Activated T-cell treated with anti-CD3 and anti-CD28 coated beads, Interleukin-2, amount 50 U/mL, for 72 hours (primary cell): ENCODE data around the gene FBF1. TPM values are rescaled to one million over a fixed set of nuclear protein-coding genes. Genes with fewer than 3 reads are reported as not detected.
A peak's percentile ranks its signal among the peaks of the same experiment; 100 is the strongest.

Experiments
- ATAC-seq, 2 donors: fragments of 150-1000 bp; cut with Tn5 transposase; replicated peaks in 1 of 2; 2 replicates each; pipeline ENCODE4 v1.10.0; 2021; ENCODE audit warnings: moderate library complexity in 2 of 2, mild to moderate bottlenecking in 1 of 2
- DNase-seq, 2 donors: peaks; one replicate each; pipeline ENCODE4 v3.0.0; 2021 to 2022; ENCODE audit warnings: mixed read lengths in 1 of 2
- H3K27ac Mint-ChIP-seq: one replicate; pipeline ENCODE4 v1.8.0; 2022; ENCODE audit warnings: mild to moderate bottlenecking, moderate library complexity, mixed read lengths
- H3K27me3 Mint-ChIP-seq: one replicate; pipeline ENCODE4 v1.8.0; 2022; ENCODE audit warnings: low read depth, mixed read lengths
- H3K36me3 Mint-ChIP-seq, 2 donors: one replicate each; pipeline ENCODE4 v1.8.0; 2022; ENCODE audit warnings: mixed read lengths in 2 of 2, mild to moderate bottlenecking in 1 of 2; ENCODE audit not compliant: insufficient read depth in 2 of 2
- H3K4me1 Mint-ChIP-seq: one replicate; pipeline ENCODE4 v1.8.0; 2022; ENCODE audit warnings: low read depth, mixed read lengths
- H3K4me3 Mint-ChIP-seq, 2 donors: one replicate each; pipeline ENCODE4 v1.8.0; 2022; ENCODE audit warnings: mild to moderate bottlenecking in 2 of 2, mixed read lengths in 2 of 2, moderate library complexity in 2 of 2
- H3K9me3 Mint-ChIP-seq, 2 donors: one replicate each; pipeline ENCODE4 v1.8.0; 2022; ENCODE audit warnings: mixed read lengths in 2 of 2
- total RNA-seq, 2 donors: library from RNA; stranded (reverse); gene quantifications; one replicate each; pipeline ENCODE4 v1.2.3, GENCODE V29; 2022

FBF1 gene
- total RNA-seq, 2 donors from 2014 or later: 19.9 to 26.7 TPM

DNA sequence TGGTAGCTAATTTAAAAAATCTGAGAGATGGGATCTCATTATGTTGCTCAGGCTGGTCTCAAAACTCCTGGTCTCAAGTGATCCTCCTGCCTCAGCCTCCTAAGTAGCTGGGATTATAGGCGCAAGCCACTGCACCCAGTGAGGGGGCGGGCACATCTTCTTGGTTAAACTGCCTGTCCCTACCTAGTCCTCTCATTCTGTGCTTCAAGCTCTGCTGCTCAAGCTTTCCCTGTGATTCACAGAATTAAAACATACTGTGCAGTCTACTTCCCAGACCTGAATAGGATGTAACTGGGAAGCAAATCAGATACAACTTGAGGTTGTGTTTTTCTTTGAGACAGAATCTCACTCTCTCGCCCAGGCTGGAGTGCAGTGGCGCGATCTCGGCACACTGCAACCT is 38.4 kb downstream of the FBF1 start:
- DNase-seq (no peak), ATAC-seq (no peak)
- Mint-ChIP-seq H3K27ac (no peak overlapping the region), H3K9me3 (no peaks in the 10 kb centered on the region), H3K27me3 (no peaks in the 10 kb centered on the region), H3K4me1 (peaks cover 27% of the 10 kb centered on the region), H3K36me3 (peaks cover 4 to 8% of the 10 kb centered on the region in 2 donors), H3K4me3 (no peak overlapping the region)

DNA sequence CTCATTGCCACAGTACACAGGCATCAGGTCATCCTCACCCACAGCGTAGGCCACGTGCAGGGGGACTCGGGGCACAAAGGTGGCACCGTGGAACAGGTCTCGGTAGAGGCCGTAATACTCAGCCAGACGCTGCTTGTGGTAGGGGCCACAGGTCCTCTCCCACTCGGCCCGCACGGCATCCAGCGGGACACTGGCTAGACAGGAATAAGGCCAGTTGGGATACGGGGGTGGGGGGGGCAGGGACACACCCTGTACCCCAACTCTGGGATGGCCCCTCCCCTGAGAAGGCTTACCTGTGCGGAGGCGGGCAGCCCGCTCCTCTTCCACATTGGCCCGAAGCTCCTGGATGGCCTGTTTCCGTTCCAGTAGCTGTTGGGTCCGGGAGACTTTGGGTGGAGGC is 39.1 kb downstream of the FBF1 start:
- no peaks in the 10 kb centered on the region for H3K9me3 Mint-ChIP-seq
- DNase-seq: no peak
- no peaks in the 10 kb centered on the region for H3K27me3 Mint-ChIP-seq
- peaks cover 4 to 8% of the 10 kb centered on the region in 2 donors for H3K36me3 Mint-ChIP-seq
- H3K4me1 Mint-ChIP-seq: peaks cover 30% of the 10 kb centered on the region
- H3K4me3 Mint-ChIP-seq: no peak overlapping the region
- H3K27ac Mint-ChIP-seq: no peak overlapping the region
- no peak for ATAC-seq

DNA sequence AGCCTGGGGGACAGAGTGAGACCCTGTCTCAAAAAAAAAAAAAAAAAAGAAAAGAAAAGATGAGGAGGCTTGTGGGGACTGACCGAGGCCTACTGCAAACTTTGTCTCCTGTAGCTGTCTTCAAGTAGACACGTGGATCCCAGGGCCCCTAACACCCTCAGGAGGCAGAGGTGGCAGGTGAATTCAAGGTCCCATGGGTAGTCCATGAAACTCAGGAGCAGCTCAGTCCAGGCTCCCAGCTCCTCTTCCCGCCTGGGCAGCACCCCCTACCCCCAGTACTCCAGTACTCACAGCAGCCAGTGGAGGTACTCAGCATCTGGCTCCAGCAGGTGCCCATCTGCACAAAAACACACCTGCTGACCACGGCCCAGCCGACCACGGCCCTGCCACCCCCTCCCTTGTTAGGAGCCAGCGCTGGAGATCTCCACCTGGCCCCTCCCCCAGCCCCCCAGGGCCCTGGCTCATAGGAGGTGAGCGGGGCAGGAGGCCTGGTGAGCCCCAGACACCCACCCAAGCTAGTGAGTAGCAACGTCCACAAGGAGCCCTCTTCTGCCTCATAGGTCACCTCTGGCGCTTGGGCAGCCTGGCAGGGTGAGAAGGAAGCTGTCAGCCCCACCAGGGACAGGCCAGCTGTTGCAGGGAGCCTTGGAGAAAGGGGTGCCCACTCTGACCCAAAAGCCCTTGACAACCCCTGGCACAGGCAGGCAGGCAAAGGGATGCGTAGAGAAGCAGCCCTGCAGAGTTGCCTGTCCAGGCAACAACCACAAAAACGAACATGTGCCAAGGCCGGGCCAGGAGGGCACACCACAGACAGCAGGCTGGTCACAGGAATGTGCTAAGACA is 39.9 kb downstream of the FBF1 start:
- no peak for ATAC-seq
- H3K4me3 Mint-ChIP-seq: no peak overlapping the region
- no peak for DNase-seq
- H3K9me3 Mint-ChIP-seq: no peaks in the 10 kb centered on the region
- no peak overlapping the region for H3K27ac Mint-ChIP-seq
- peaks cover 4 to 8% of the 10 kb centered on the region in 2 donors for H3K36me3 Mint-ChIP-seq
- no peaks in the 10 kb centered on the region for H3K27me3 Mint-ChIP-seq
- H3K4me1 Mint-ChIP-seq: peaks cover 26% of the 10 kb centered on the region

DNA sequence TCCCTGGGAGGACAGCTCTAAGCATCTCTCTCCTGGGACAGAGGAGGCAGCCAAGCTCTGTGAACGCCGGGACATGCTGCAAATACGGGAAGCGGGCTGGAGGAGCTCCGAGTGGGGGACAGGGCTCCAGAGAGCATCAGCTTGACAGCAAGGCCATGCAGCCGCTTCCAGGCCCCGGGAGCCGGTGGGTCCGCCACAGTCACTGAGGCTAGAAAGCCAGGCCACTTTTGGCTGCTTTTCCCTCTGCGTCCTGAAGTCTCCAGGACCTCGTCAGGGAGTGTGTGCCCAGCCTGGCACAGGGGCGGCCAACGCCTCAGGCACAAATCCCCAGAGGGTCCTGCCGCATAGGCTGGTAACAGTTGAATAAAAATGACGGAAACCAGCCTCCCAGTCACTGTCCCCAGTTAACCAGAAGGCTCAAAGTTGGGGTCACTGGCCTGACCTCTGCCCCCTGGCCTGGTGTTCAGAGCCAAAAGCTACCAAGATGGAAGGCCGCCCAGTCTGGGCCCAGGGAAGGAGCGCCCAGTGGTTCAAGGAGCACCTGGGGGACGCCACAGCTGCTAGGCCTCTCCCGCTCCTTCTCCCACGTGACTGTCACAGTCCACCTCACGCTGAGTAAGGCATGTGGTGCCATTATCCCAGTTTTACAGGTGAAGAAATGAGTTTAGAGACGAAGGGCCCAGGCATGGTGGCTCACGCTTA is 40.9 kb downstream of the FBF1 start:
- Mint-ChIP-seq H3K27me3 (no peaks in the 10 kb centered on the region), H3K36me3 (peaks cover 4 to 8% of the 10 kb centered on the region in 2 donors), H3K9me3 (no peaks in the 10 kb centered on the region), H3K27ac (no peak overlapping the region), H3K4me1 (peaks cover 30% of the 10 kb centered on the region), H3K4me3 (no peak overlapping the region)
- ATAC-seq (no peak), DNase-seq (no peak)

DNA sequence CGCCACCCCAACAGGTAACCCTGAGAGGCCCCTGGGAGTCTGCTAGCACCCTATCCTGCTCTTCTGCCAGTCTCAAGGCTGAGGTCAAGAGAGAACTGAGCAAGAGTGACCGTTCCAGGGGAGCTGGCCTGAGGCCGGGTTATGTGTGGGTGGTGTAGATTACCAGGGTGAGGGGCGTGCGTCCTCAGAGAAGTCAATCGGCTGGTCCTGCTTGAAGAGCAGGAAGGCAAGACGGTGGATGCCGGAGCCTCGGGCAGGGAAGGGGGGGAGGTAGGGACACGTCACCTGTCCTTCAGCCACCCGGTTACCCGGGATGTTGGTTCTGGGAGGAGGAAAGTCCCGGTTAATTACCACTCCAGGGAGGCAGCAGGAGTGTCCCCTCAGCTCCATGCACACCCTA is 41.5 kb downstream of the FBF1 start:
- DNase-seq: no peak
- Mint-ChIP-seq H3K4me3 (no peak overlapping the region), H3K9me3 (no peaks in the 10 kb centered on the region), H3K27me3 (no peaks in the 10 kb centered on the region), H3K36me3 (peaks cover 4 to 8% of the 10 kb centered on the region in 2 donors), H3K27ac (no peak overlapping the region), H3K4me1 (peaks cover 34% of the 10 kb centered on the region)
- no peak for ATAC-seq

DNA sequence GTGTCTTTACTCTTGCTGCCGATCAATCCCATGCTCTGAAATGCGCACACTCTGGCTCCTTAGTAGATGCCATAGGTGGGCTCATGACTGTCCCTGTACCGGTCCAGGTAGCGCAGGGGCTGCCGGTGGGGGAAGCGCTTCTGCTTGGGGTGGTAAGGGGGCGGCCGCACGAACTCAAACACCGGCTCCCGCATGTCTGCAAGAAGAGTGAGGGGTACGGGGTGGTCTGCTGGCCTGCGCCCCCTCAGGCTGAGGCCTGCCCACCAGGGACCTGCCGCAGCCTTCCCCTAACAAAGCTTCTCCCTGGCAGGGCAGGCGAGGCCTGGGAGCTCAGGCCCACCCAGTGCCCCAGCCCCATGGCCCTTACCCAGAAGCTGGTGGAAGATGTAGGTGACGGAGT is 42.1 kb downstream of the FBF1 start:
- no peak for ATAC-seq
- Mint-ChIP-seq H3K27me3 (no peaks in the 10 kb centered on the region), H3K27ac (no peak overlapping the region), H3K9me3 (no peaks in the 10 kb centered on the region), H3K36me3 (peaks cover 2 to 8% of the 10 kb centered on the region in 2 donors), H3K4me1 (peaks cover 36% of the 10 kb centered on the region), H3K4me3 (no peak overlapping the region)
- DNase-seq: no peak

DNA sequence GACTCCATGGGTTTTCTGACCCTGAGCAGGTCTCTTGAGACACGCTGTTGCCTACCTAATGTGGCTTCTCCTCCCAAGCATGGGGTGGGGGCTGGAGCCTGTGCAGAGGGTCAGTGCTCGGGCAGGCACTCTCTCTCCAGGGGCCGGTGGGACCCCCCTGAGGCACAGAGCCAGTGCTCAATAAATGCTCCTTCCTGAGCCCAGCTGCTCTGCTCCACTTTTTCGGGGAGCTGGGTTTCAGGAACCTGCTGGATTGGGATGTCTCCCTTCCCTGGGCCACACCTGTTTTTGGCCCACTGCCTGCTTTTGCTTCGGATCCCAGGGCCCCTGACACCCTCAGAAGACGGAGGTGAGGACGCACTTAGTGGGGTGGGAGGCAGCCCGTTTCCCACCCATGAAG is 42.8 kb downstream of the FBF1 start:
- DNase-seq (no peak), ATAC-seq (no peak)
- Mint-ChIP-seq H3K4me3 (peak overlapping the region; percentile 73 to 74), H3K36me3 (peaks cover 2 to 8% of the 10 kb centered on the region in 2 donors), H3K27ac (peak overlapping the region; percentile 79), H3K27me3 (no peaks in the 10 kb centered on the region), H3K9me3 (no peaks in the 10 kb centered on the region), H3K4me1 (peaks cover 31% of the 10 kb centered on the region)

DNA sequence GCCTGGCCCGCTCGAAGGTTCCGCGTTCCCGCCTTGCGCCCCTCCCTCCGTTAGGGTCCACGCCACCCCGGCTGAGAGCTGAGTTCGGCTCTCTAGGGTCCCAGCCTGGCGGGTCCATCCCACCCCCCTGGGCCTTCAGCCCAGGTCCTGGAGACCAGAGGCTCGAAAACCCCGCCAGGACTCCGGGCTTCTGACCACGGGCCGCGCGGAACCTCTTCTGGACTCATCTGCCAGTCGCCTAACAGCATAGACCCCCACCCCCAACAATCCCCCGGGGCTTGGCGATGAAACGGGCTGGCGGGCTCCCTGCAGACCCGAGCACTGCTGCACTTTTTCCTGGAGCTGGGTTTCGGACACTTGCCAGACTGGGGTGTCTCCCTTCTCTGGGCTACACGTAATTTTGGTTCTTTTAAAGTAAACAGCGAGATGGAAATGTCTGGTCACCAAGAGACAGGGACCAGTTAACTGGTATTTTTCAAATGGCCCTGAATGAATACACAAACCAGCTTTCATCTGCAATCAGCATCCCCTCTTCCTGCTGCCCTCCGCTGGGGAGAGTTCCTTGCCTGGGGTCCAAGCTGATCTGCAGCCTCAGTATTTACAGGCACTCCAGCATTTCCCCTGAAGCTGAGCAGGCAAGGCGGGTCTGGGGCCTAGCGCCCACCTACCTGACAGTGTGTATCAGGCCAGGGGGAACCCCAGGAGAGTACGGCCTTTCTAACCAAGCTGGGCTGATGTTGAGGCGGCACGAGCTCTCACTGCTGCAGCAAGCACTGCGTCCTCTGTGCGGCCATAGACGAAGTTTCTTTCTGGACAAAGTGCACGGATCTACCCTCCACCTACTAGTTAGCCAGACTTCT is 43.5 kb downstream of the FBF1 start:
- Mint-ChIP-seq H3K36me3 (peaks cover 2 to 8% of the 10 kb centered on the region in 2 donors), H3K27me3 (no peaks in the 10 kb centered on the region), H3K4me3 (peak overlapping the region; percentile 73 to 74), H3K27ac (peak overlapping the region; percentile 79), H3K4me1 (peaks cover 30% of the 10 kb centered on the region), H3K9me3 (no peaks in the 10 kb centered on the region)
- ATAC-seq (no peak), DNase-seq (no peak)

DNA sequence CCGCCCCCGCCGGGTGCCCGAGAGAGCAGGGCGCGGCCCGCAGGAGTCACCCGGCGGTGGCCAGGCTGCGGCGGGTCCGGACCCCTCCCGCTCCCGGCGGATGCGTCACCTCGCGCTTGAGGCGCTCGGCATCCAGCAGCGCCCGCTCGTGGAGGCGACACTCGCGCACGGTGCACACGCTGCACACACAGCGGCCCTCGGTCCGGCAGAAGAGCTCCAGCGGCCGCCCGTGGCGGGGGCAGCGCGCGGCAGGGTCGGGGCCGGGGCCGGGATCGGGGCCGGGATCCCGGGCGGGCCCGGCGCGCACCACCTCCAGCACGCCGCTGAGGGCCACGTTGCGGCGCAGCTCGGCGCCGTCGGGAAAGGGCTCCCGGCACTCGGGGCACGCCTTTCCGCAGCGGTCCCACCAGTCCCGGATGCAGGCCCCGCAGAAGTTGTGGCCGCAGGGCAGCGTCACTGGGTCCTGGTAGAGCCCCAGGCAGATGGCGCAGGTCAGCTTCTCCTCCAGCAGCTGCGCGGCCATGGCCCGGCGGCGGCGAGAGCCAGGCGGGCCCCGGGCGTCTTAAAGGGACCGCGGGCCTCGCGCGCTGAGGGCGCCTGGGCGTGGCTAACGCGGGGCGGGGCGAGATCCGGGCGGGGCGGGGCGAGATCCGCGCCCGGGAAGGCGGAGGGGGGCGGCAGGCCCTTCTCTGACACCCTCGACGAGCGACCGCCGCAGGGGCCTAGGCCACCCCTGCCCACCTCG is 44.3 kb downstream of the FBF1 start, which contains the start of gene TRIM65:
Gene TRIM65, minus strand, starts transcription at position 537 of the 745 bp plus-strand sequence. Its CDS starts 14 bp downstream, at position 523.
- peak within 1 kb of the TSS; percentile 96 for H3K27ac Mint-ChIP-seq
- H3K4me3 Mint-ChIP-seq: peak within 1 kb of the TSS; percentile 79 to 92
- DNase-seq (peak; percentile 86), ATAC-seq (peak; percentile 89 to 90)
- H3K36me3 Mint-ChIP-seq: peaks cover 2 to 8% of the 10 kb centered on the region in 2 donors
- H3K27me3 Mint-ChIP-seq: no peaks in the 10 kb centered on the region
- no peaks in the 10 kb centered on the region for H3K9me3 Mint-ChIP-seq
- peaks cover 30% of the 10 kb centered on the region for H3K4me1 Mint-ChIP-seq

DNA sequence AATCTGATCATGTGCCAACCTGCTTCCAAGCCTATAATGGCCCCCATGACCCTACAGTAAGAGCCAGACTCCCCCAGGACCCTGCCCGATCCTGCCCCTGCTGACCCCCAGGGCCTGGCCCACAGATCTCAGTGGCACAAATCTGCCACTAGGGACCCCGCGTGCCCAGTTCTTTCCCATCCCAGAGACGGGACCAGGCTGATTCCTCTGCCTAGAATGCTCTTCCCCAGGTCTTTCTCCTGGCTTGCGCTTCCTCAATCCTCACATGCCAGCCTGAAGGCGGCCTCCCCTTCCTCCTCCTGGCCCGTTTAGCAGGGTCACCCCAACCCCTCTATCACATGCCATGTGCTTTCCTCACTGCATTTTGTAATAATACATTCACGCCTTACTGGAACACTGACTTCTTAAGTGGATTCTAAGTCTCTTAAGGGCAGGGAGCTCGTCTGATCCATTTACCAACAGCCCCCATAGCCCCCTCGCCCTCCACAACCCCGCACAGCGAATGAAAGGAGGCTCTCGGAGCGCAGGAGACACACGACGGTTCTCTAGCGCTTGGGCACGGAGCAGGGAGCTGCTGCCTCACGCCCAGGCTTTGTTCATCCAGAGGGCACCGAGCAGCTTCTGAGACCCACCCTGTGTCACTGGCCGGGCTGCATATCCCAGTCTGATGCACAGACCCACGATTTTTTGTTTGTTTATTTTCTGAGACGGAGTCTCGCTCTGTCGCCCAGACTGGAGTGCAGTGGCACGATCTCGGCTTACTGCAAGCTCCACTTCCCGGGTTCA is 45.3 kb downstream of the FBF1 start:
- peak overlapping the region; percentile 79 to 92 for H3K4me3 Mint-ChIP-seq
- H3K9me3 Mint-ChIP-seq: no peaks in the 10 kb centered on the region
- peak overlapping the region; percentile 96 for H3K27ac Mint-ChIP-seq
- H3K27me3 Mint-ChIP-seq: no peaks in the 10 kb centered on the region
- H3K4me1 Mint-ChIP-seq: peaks cover 30% of the 10 kb centered on the region
- no peak for ATAC-seq
- H3K36me3 Mint-ChIP-seq: peaks cover 2 to 8% of the 10 kb centered on the region in 2 donors
- peak in 1 of 2 donors; percentile 21 for DNase-seq

DNA sequence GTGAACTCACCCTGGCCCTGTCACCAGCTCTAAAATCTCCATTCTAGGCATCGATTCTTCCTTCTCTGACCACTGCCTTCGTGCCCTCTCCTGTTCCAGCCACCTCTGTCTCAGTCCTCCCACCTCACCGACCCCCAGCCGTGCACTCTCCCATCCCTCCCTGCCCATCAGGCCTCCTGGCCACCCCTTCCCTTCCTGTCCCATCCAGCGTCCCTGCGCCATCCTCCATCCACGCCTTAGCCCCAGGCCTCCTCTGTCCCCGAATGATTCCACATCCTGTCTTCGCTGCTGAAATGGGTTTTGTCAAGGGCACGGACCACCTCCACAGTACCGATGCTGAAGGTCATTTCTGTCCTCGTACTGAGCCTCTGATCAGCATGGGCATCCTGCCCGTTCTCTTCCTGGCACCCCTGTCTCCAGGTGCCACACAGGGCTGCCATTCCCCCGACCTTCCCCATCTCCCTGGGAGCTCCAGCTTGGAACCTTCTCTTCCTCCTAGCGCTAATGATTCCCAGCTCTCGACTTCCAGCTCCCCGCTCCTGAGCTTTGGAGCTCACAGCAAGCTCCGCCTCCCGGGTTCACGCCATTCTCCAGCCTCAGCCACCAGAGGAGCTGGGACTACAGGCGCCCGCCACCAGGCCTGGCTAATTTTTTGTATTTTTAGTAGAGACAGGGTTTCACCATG is 46.7 kb downstream of the FBF1 start:
- Mint-ChIP-seq H3K9me3 (no peaks in the 10 kb centered on the region), H3K4me1 (peaks cover 41% of the 10 kb centered on the region), H3K36me3 (peaks cover 2 to 4% of the 10 kb centered on the region in 2 donors), H3K27ac (peak overlapping the region; percentile 25), H3K4me3 (no peak overlapping the region), H3K27me3 (no peaks in the 10 kb centered on the region)
- ATAC-seq (no peak), DNase-seq (no peak)
